ENCODE measurements around the gene PI4KA.

DNA sequence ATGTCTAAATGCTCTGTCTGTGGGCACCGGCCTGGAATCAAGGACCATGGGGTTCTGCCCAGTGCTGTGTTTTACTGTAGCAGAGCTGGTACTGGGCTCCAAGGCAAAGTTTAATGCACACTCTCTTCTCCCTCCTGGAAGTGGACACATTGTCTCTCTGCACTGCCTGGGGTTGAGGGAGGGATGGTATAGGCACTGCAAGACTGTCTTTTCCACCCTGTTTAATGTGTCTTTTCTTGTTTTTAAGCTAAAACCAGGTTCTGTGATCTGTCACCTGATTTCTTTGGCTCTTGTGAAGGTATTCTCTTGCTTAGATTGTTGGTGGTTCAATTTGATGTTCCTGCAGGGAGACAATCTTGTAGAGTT lies 194.0 kb downstream of the PI4KA start:
- TF ChIP-seq, protein P1, sequence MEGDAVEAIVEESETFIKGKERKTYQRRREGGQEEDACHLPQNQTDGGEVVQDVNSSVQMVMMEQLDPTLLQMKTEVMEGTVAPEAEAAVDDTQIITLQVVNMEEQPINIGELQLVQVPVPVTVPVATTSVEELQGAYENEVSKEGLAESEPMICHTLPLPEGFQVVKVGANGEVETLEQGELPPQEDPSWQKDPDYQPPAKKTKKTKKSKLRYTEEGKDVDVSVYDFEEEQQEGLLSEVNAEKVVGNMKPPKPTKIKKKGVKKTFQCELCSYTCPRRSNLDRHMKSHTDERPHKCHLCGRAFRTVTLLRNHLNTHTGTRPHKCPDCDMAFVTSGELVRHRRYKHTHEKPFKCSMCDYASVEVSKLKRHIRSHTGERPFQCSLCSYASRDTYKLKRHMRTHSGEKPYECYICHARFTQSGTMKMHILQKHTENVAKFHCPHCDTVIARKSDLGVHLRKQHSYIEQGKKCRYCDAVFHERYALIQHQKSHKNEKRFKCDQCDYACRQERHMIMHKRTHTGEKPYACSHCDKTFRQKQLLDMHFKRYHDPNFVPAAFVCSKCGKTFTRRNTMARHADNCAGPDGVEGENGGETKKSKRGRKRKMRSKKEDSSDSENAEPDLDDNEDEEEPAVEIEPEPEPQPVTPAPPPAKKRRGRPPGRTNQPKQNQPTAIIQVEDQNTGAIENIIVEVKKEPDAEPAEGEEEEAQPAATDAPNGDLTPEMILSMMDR (IDR thresholded peaks at IDR 0.05), result no peak
- TF ChIP-seq POLR2A (IDR thresholded peaks at IDR 0.05) (no peak), EP300 (IDR thresholded peaks at IDR 0.05) (no peak)

Measured in tibial nerve (tissue), 4 donors.